Measurements from ENCODE around the gene SEMA3G.

DNA sequence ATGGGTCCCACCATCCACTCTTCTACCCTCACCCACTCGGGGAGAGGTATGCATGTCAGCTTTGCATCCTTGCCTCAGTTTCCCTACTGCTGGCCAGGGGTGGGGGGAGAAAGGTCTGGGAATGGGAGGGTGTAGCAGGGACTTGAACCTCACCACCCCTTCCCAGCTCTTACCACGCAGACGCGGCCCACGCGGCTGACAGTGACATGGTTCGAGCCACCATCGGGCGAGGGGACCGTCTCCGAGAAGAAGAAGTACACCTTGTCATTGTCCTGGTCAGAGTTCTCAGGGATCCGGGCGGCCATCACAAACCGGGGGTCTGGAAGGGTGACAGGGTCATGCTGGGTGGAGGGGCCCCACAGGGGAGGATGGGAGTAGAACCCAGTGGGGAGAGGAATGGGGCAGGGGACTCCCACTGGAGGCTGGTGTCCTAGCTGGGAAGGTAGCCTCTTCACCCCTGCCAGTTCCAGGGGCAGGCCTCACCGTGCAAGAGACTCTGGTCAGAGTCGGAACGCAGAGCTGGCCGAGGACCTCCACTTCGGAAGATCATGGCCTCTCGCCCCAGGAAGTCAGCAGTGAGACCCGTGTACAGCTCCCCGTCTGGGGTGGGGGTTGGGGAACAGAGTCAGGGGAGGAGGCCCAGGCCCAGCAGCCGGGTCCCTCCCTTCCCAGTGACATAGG is 3.7 kb downstream of the SEMA3G start:
- TF ChIP-seq POLR2A (IDR thresholded peaks at IDR 0.05; ENCODE audit: low read length) (no peak), GATA1 (IDR thresholded peaks at IDR 0.05; ENCODE audit: low read depth, low read length) (no peak)

Measured in erythroblast (primary cell).